Measurements from ENCODE around the gene CPNE2.
A peak's percentile ranks its signal among the peaks of the same experiment; 100 is the strongest.
"Not testable (repeated sequence)": the region's sequence is repeated elsewhere in the genome, so short reads cannot be mapped to it uniquely, and the experiment has no call there.

The CPNE2 gene

DNA sequence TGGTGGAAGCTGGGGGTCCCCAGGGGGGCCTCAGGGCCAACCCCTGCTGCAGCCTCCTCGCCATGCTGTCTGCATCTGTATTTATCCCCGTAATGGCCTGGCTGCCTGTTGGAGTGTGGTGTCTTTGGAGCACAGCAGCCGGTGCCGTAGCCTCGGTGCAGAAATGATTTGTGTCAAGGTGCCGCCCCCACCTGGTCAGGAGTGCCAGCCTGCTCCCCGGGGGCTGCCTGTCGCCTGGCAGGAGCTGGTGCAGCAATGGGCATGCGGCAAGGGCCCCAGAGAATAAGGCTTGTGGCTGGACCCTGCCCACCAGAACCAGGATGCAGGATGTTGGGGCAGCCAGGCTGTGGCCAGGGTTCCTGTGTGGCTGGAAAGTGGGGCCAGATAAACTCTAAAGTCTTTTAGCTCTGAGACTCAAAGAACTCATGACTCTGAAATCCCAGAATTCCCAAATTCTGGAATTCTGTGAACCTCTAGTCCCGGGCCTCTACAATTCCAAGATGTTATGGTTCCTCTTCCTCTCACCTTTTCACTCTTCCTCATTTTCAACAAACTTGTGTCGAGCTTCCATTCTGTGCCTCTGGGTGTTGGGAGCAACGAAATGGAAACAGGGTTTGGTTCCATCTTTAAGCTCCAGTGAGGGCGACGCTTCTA lies 5.9 kb downstream of the CPNE2 start:
- no peak for DNase-seq (ENCODE audit: low read depth)

GRCh38 chr16:57099965-57100364 lies 7.6 kb downstream of the CPNE2 start:
- DNase-seq (ENCODE audit: low read depth), result peak; percentile 19

DNA sequence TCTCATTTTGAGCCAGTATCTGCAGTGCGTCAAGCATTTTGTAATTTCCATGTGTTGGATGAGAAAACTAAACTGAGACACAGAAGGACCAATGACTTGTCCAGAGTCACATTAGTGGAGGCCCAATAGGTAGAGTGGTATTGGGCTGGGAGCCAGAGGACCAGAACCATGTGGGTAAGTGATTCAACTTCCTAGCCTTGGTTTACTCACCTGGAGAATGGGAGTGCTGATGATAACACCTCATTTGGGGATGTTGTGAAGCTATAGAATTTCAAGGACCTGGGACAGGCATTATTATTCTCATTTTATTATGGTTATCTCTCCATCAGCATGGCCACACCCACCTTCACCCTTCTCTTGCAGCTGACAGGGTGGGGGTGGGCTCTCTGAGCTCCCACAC lies 8.1 kb downstream of the CPNE2 start:
- no peak for DNase-seq (ENCODE audit: low read depth)

GRCh38 chr16:57102888-57103851 lies 10.8 kb downstream of the CPNE2 start:
- no peak for DNase-seq (ENCODE audit: low read depth)

DNA sequence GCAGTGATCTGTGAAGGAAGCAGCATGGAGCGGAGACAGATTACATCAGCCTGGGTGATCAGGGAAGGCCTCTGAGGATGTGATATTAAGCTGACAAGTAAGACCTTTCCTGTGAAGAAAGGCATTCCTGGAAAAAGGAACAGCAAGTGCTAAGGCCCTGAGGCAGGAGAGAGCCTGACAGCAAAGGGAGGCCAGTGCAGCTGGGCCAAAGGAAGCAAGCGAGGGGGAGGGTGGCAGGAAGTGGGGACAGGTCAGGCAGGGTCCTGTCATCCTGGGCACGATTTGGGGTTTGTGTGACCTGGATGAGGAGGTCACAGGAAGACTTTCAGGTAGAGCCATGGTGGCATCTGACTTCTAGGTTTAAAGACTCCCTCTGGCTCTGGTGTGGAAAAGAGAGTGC lies 12.3 kb downstream of the CPNE2 start:
- DNase-seq (ENCODE audit: low read depth), result no peak

GRCh38 chr16:57105184-57105583 lies 12.8 kb downstream of the CPNE2 start:
- no peak for DNase-seq (ENCODE audit: low read depth)

- no peak for DNase-seq (ENCODE audit: low read depth)
These were observed 14.4 kb downstream of the CPNE2 start for GRCh38 chr16:57106767-57107166.

DNA sequence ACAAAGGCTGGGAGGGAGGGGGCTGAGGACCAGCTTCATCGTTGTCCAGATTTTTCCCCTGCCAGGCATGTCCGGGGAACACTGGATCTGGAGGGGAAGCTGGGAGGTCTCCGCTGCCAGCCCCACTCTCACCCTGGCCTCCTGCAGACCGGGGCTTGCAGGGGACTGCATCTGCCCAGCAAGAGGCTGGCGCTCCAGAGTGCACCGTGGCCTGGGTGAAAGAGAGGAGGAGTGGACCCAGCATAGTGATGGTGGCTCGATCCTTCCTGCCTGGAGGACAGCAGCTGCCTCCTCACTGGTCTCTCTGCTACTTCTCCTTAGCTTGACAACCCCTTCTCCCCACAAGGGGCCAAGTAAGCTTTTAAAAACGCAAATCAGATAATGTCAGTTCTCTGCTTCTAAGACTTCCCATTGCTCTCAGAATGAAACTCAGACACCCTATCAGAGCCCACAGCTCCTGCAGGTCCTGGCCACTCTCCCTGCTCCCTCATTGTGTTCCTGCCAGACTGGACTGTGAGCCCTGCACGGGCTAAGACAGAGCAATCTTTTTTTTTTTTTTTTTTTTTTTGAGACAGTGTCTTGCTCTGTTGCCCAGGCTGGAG lies 15.0 kb downstream of the CPNE2 start:
- DNase-seq (ENCODE audit: low read depth), result no peak

DNA sequence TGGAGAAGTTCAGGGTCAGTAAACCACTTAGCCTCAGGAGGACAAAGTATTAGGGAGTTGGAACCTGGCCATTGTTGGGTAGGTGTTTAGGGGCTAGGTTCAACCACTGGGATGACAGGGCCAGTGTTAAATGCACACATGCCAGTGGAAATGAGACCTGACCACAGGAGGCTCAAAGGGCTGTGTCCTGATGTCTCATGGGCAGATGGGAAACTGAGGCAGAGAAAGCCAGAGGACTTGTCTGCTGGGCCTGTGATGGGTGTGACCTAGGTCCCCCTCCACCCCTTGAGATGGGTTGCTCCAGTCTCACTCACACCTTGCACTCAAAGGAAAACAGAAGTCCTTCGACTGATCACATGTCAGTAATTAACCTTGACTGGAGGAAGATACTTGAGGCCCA lies 16.0 kb downstream of the CPNE2 start:
- DNase-seq (ENCODE audit: low read depth), result no peak

DNA sequence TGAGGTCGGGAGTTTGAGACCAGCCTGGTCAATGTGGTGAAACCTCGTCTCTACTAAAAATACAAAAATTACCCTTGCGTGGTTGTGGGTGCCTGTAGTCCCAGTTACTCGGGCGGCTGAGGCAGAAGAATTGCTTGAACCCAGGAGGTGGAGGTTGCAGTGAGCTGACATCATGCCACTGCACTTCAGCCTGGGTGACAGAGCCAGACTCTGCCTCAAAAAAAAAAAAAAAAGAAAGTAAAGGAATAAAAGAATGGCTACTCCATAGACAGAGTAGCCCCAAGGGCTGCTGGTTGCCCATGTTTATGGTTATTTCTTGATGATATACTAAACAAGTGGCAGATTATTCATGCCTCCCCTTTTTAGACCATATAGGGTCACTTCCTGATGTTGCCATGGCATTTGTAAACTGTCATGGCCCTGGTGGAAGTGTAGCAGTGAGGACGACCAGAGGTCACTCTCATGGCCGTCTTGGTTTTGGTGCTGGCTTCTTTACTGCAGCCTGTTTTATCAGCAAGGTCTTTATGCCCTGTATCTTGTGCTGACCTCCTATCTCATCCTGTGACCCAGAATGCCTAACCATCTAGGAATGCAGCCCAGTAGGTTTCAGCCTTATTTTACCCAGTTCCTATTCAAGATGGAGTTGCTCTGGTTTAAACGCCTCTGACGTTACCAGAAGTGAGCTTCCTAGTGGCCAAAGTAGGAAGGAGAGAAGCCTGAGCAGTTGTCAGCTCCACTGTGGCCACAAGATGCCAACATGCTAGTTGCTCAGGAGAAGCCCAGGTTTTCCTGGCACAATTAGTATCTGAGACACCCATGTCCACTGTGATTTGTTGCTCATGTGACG lies 17.1 kb downstream of the CPNE2 start:
- DNase-seq (ENCODE audit: low read depth), result not testable (repeated sequence)

GRCh38 chr16:57110937-57111336 lies 18.6 kb downstream of the CPNE2 start:
- no peak for DNase-seq (ENCODE audit: low read depth)

- no peak for DNase-seq (ENCODE audit: low read depth)
These were observed 19.0 kb downstream of the CPNE2 start for GRCh38 chr16:57111420-57111819.

GRCh38 chr16:57112403-57113041 lies 20.1 kb downstream of the CPNE2 start:
- DNase-seq (ENCODE audit: low read depth), result no peak

DNA sequence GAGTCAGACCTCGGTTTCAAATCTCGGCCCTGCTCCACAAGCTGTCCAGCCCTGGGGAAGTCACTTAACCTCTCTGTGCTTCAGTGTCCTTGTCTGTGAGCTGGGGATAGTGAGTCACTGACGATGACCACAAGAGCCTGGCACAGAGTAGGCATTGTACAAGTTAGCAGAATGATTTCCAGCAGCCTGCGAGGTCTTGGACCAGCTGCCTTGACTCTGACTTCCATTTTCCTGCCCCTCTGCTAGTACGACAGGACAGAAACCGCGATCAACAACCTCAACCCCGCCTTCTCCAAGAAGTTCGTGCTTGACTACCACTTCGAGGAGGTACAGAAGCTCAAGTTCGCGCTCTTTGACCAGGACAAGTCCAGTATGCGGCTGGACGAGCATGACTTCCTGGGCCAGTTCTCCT lies 20.7 kb downstream of the CPNE2 start:
- DNase-seq (ENCODE audit: low read depth), result no peak

- no peak for DNase-seq (ENCODE audit: low read depth)
These were observed 21.3 kb downstream of the CPNE2 start for GRCh38 chr16:57113664-57114063.

- DNase-seq (ENCODE audit: low read depth), result no peak
These were observed 22.8 kb downstream of the CPNE2 start for GRCh38 chr16:57115168-57115513.

DNA sequence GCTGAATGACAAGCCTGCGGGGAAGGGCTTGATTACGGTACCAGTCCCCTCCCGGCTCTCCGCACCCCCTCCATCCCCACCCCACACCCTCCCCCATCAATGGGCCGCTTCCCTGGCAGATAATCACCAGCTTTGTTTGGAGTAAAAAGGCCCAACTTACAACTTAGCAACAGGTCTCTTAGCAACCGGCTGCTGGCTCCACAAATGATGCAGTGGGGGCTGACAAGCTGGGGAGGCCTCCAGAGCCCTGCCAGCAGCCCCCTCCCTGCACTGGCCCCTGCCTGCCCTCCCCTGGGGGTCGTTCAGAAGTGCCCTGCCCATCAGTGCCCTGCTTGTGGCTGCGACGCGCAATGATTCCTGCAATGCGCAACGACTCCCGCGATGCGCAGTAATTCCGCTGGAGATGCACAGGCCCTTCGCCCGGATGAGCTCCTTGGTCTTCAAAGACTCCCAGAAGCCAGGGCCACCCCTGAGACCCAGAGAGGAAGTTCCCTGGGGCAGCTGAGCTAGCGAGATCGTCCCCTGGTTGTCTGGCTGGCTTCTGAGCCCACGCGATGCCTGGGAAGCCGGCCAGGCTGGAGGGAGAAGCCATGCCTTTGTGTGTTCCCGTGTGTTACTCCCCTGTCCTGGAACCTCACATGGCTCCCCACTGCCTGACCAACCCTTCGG lies 23.3 kb downstream of the CPNE2 start:
- no peak for DNase-seq (ENCODE audit: low read depth)

DNA sequence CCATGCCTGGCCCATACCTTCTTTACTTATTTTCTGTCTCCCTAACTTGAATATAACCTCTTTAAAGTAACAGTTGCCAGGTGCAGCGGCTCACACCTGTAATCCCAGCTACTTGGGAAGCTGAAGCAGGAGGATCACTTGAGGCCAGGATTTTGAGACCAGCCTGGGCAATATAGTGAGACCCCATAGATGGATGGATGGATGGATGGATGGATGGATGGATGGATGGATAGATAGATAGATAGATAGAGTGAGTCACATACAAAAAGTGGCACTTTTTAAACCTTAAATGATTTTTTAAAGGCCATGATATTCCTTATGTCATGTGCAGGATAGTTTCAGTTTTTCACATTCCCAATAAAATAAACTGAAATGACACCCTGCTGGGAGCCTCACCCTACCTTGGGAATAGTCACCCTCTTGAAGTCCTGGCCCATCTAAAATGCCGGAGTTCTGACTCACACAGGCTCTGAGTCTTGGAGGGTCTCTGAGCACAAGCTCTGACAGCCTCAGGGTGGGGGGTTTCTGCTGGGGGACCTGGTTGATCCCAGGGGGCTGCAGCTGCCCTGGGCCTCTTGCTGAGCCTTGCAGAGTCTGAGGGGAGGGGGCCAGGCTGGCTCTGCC lies 26.2 kb downstream of the CPNE2 start:
- DNase-seq (ENCODE audit: low read depth), result no peak

DNA sequence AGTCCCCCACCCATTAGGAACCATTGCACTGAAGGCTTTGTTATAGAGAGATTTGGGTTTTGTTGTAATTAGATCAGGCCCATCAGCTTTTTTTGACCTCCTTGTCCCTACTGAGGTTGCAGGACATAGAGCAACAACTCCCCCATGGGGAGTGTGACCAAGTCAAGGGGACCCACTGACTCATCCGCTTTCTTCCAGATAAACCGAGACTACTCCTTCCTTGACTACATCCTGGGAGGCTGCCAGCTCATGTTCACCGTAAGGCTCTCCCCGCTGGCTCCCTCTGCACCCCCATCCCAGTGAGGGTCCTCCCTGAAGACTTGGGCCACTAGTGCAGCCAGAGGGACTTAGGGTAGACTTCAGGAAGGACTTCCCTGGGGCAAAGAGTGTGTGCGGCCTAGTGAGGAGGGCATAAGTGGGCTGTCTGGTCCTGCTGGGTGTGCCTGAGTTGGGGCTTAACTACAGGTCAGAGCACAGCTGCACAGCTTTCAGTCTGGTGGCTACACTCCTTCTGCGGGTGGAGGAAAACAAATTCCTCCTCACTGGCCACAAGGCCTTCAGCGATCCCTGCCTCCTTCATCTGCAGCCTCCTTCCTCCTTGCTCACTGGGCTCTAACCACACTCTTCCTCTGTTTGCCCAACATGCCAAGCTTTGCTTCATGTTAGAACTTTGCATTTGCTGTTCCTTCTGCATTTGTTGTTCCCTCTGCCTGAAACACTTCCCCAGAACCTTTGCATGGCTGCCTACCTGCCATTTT lies 31.0 kb downstream of the CPNE2 start:
- no peak for DNase-seq (ENCODE audit: low read depth)

Data from non-pigmented ciliary epithelial cell (primary cell).